ENCODE results near the gene ANKRD11.

DNA sequence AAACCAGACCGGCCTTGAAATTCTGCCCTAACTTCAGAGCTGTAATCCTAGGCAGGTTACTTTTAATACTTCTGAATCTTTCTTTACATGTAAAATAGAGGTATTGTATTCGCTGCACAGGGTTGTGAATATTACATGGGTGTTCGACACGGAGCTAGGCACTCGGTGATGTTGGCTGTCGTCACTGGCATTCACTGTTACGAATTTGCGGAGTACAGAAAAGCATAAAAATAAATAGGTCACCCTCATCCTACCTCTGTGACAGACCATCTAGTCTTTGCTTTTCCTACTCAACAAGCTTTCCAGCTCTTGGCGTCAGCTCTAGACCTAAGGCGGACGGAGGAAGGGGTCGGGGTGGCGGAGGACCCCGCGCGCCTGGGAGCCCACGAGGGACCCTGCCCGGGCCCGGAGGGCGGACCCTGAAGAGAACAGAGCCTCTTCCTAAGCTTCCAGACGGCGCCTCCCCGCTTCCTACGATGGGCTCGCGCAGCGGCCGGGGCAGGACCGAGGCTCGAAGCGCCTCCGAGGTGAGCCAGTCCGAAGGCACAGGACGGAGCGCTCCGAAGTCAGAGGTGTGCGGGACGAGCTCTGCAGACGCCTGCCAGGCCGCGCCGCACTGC is 17.0 kb upstream of the ANKRD11 start:
- TF ChIP-seq ELF1 (IDR thresholded peaks at IDR 0.05; ENCODE audit: borderline replicate concordance, low read depth) (no peak), YY1 (IDR thresholded peaks at IDR 0.05; ENCODE audit: extremely low read depth, insufficient replicate concordance, low read depth, low read length) (no peak), EZH2 (IDR thresholded peaks at IDR 0.05) (no peak), EZH2phosphoT487 (IDR thresholded peaks at IDR 0.05; ENCODE audit: borderline replicate concordance) (no peak), ZFX (IDR thresholded peaks at IDR 0.05) (no peak), POLR2AphosphoS5 (IDR thresholded peaks at IDR 0.05; ENCODE audit: low read depth, low read length) (0 out of 2 replicates have a peak, but pooled peaks have one; percentile 14), SIN3A (IDR thresholded peaks at IDR 0.05; ENCODE audit: low read depth) (no peak), EGR1 (IDR thresholded peaks at IDR 0.05; ENCODE audit: low read depth) (no peak)
- TF ChIP-seq, protein P1, sequence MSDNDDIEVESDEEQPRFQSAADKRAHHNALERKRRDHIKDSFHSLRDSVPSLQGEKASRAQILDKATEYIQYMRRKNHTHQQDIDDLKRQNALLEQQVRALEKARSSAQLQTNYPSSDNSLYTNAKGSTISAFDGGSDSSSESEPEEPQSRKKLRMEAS (IDR thresholded peaks at IDR 0.05) = no peak
- TF ChIP-seq, protein P2, sequence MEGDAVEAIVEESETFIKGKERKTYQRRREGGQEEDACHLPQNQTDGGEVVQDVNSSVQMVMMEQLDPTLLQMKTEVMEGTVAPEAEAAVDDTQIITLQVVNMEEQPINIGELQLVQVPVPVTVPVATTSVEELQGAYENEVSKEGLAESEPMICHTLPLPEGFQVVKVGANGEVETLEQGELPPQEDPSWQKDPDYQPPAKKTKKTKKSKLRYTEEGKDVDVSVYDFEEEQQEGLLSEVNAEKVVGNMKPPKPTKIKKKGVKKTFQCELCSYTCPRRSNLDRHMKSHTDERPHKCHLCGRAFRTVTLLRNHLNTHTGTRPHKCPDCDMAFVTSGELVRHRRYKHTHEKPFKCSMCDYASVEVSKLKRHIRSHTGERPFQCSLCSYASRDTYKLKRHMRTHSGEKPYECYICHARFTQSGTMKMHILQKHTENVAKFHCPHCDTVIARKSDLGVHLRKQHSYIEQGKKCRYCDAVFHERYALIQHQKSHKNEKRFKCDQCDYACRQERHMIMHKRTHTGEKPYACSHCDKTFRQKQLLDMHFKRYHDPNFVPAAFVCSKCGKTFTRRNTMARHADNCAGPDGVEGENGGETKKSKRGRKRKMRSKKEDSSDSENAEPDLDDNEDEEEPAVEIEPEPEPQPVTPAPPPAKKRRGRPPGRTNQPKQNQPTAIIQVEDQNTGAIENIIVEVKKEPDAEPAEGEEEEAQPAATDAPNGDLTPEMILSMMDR (IDR thresholded peaks at IDR 0.05 in 2 of 3, conservative IDR thresholded peaks at IDR 0.05 in 1 of 3; ENCODE audit: borderline replicate concordance in 1 of 3, insufficient read depth in 1 of 3, low read depth in 2 of 3, low read length in 2 of 3) = no peak

Data from HCT116 (cell line).